WTC11 (cell line): ENCODE data around the gene SPEM1. TPM values are rescaled to one million over a fixed set of nuclear protein-coding genes. Genes with fewer than 3 reads are reported as not detected.
A peak's percentile ranks its signal among the peaks of the same experiment; 100 is the strongest.

Source experiments
- CREB1 ChIP-seq: sonication (generic); formaldehyde crosslinking; IDR thresholded peaks from 2 replicates; pipeline ENCODE4 v1.8.0; 2023; ENCODE audit warnings: mild to moderate bottlenecking, missing genetic modification reagents
- EMX1 ChIP-seq: fragments of 250-450 bp; sonication (Bioruptor Pico); IDR thresholded peaks from 2 replicates; pipeline ENCODE4 v1.8.0; 2021; ENCODE audit warnings: mild to moderate bottlenecking
- FOXJ3 ChIP-seq: sonication (generic); formaldehyde crosslinking; IDR thresholded peaks from 2 replicates; pipeline ENCODE4 v1.9.0; 2021; ENCODE audit warnings: missing genetic modification reagents, mild to moderate bottlenecking, borderline replicate concordance
- GABPB1 ChIP-seq: sonication (generic); formaldehyde crosslinking; IDR thresholded peaks from 2 replicates; pipeline ENCODE4 v1.8.1; 2023; ENCODE audit warnings: mild to moderate bottlenecking, missing genetic modification reagents
- GTF2I ChIP-seq: fragments of 250-450 bp; sonication (Bioruptor Pico); conservative IDR thresholded peaks from 2 replicates; pipeline ENCODE4 v1.4.0; 2021; ENCODE audit warnings: mild to moderate bottlenecking
- HMGA2 ChIP-seq: fragments of 250-450 bp; sonication (Bioruptor Pico); IDR thresholded peaks from 2 replicates; pipeline ENCODE4 v1.4.0; 2021; ENCODE audit warnings: mild to moderate bottlenecking, moderate library complexity
- PRRX2 ChIP-seq: fragments of 250-450 bp; sonication (Bioruptor Pico); IDR thresholded peaks from 2 replicates; pipeline ENCODE4 v1.8.0; 2021; ENCODE audit warnings: mild to moderate bottlenecking
- RELA ChIP-seq: sonication (generic); formaldehyde crosslinking; IDR thresholded peaks from 2 replicates; pipeline ENCODE4 v1.8.1; 2022; ENCODE audit warnings: missing genetic modification reagents, mild to moderate bottlenecking, borderline replicate concordance
- SMAD3 ChIP-seq: sonication (generic); formaldehyde crosslinking; IDR thresholded peaks from 2 replicates; pipeline ENCODE4 v1.8.0; 2022; ENCODE audit warnings: missing genetic modification reagents, mild to moderate bottlenecking, borderline replicate concordance
- TEAD4 ChIP-seq: sonication (generic); formaldehyde crosslinking; IDR thresholded peaks from 2 replicates; pipeline ENCODE4 v1.8.0; 2022; ENCODE audit warnings: mild to moderate bottlenecking, missing genetic modification reagents
- TP53 ChIP-seq: sonication (generic); formaldehyde crosslinking; IDR thresholded peaks from 2 replicates; pipeline ENCODE4 v1.8.1; 2023; ENCODE audit warnings: mild to moderate bottlenecking, missing genetic modification reagents
- ZNF263 ChIP-seq: sonication (generic); formaldehyde crosslinking; IDR thresholded peaks from 2 replicates; pipeline ENCODE4 v1.8.1; 2022; ENCODE audit warnings: low read depth, mild to moderate bottlenecking, moderate library complexity, missing genetic modification reagents
- ZNF317 ChIP-seq: sonication (generic); formaldehyde crosslinking; IDR thresholded peaks from 2 replicates; pipeline ENCODE4 v1.8.1; 2023; ENCODE audit warnings: low read depth, mild to moderate bottlenecking, moderate library complexity, missing genetic modification reagents, borderline replicate concordance
- ZNF416 ChIP-seq: fragments of 250-450 bp; sonication (Bioruptor Pico); IDR thresholded peaks from 2 replicates; pipeline ENCODE4 v1.9.0; 2021; ENCODE audit warnings: mild to moderate bottlenecking, inconsistent platforms
- ZNF423 ChIP-seq: fragments of 250-450 bp; sonication (Bioruptor Pico); IDR thresholded peaks from 2 replicates; pipeline ENCODE4 v2.1.2; 2022; ENCODE audit warnings: mild to moderate bottlenecking, moderate library complexity
- total RNA-seq: library from RNA; stranded (reverse); gene quantifications from 3 replicates; pipeline ENCODE4 v1.2.3, GENCODE V29; 2021
- TF ChIP-seq, protein P1 (sequence below): sonication (generic); formaldehyde crosslinking; IDR thresholded peaks from 2 replicates; pipeline ENCODE4 v1.8.1; 2023; ENCODE audit warnings: mild to moderate bottlenecking, missing genetic modification reagents, moderate library complexity
- TF ChIP-seq, protein P2 (sequence below): fragments of 200-600 bp; IDR thresholded peaks from 2 replicates; pipeline ENCODE4 v1.8.0; 2022; ENCODE audit warnings: antibody characterized with exemption
- TF ChIP-seq, protein P3 (sequence below): sonication (generic); formaldehyde crosslinking; IDR thresholded peaks from 2 replicates; pipeline ENCODE4 v1.8.1; 2022; ENCODE audit warnings: missing genetic modification reagents, borderline replicate concordance
- TF ChIP-seq, protein P4 (sequence below): sonication (generic); formaldehyde crosslinking; IDR thresholded peaks from 2 replicates; pipeline ENCODE4 v1.8.1; 2022; ENCODE audit warnings: low read depth, mild to moderate bottlenecking, moderate library complexity, missing genetic modification reagents, borderline replicate concordance
- TF ChIP-seq, protein P5 (sequence below): sonication (generic); formaldehyde crosslinking; IDR thresholded peaks from 2 replicates; pipeline ENCODE4 v1.8.1; 2023; ENCODE audit warnings: mild to moderate bottlenecking, missing genetic modification reagents
- TF ChIP-seq, protein P6 (sequence below): sonication (generic); formaldehyde crosslinking; conservative IDR thresholded peaks from 2 replicates; pipeline ENCODE4 v1.8.1; 2023; ENCODE audit warnings: mild to moderate bottlenecking, low read depth, missing genetic modification reagents, moderate library complexity
- TF ChIP-seq, protein P7 (sequence below): sonication (generic); formaldehyde crosslinking; conservative IDR thresholded peaks from 2 replicates; pipeline ENCODE4 v1.8.1; 2022; ENCODE audit warnings: mild to moderate bottlenecking, missing genetic modification reagents
- TF ChIP-seq, protein P8 (sequence below): sonication (generic); formaldehyde crosslinking; IDR thresholded peaks from 2 replicates; pipeline ENCODE4 v1.8.1; 2022; ENCODE audit warnings: low read depth, missing genetic modification reagents, borderline replicate concordance
- TF ChIP-seq, protein P9 (sequence below): fragments of 250-450 bp; sonication (Bioruptor Pico); conservative IDR thresholded peaks from 2 replicates; pipeline ENCODE4 v1.9.0; 2021; ENCODE audit warnings: mild to moderate bottlenecking

The SPEM1 gene
- total RNA-seq, 1 experiment from 2014 or later: 0.35 TPM

DNA sequence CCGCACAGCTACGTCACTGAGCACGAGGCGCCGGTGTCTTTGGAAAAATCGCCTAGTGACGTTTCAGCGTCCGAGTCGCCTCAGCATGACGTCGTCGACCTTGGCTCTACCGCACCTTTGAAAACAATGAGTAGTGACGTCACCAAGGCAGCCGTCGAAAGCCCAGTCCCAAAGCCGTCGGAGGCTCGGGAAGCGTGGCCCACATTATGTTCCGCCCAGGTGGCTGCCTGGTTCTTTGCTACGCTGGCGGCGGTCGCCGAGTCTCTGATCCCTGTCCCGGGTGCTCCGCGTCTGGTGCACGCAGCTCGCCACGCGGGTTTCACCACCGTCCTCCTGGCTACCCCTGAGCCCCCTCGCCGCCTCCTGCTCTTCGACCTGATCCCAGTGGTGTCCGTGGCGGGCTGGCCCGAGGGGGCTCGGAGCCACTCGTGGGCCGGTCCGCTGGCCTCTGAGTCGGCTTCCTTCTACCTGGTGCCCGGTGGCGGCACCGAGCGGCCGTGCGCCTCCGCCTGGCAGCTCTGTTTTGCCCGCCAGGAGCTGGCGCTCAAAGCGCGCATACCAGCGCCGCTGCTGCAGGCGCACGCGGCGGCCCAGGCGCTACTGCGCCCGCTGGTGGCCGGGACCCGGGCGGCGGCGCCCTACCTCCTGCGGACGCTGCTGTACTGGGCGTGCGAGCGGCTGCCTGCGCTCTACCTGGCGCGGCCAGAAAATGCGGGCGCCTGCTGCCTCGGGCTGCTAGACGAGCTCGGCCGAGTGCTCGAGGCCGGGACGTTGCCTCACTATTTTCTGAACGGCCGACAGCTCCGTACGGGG, 16.6 kb downstream of the SPEM1 start (continued):
- TF ChIP-seq, protein P1, sequence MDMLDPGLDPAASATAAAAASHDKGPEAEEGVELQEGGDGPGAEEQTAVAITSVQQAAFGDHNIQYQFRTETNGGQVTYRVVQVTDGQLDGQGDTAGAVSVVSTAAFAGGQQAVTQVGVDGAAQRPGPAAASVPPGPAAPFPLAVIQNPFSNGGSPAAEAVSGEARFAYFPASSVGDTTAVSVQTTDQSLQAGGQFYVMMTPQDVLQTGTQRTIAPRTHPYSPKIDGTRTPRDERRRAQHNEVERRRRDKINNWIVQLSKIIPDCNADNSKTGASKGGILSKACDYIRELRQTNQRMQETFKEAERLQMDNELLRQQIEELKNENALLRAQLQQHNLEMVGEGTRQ (CRISPR knock-in tag): no peak; the same call in 1 of the 2 replicates
- no peak; the same call in 1 of the 2 replicates for TF ChIP-seq HMGA2 (CRISPR knock-in tag)
- TF ChIP-seq, protein P2, sequence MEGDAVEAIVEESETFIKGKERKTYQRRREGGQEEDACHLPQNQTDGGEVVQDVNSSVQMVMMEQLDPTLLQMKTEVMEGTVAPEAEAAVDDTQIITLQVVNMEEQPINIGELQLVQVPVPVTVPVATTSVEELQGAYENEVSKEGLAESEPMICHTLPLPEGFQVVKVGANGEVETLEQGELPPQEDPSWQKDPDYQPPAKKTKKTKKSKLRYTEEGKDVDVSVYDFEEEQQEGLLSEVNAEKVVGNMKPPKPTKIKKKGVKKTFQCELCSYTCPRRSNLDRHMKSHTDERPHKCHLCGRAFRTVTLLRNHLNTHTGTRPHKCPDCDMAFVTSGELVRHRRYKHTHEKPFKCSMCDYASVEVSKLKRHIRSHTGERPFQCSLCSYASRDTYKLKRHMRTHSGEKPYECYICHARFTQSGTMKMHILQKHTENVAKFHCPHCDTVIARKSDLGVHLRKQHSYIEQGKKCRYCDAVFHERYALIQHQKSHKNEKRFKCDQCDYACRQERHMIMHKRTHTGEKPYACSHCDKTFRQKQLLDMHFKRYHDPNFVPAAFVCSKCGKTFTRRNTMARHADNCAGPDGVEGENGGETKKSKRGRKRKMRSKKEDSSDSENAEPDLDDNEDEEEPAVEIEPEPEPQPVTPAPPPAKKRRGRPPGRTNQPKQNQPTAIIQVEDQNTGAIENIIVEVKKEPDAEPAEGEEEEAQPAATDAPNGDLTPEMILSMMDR: no peak
- no peak for TF ChIP-seq EMX1
- TF ChIP-seq GABPB1 (CRISPR knock-in tag): no peak
- TF ChIP-seq FOXJ3 (CRISPR knock-in tag): no peak
- TF ChIP-seq ZNF423 (CRISPR knock-in tag): peak; percentile 30; the same call in 1 of the 2 replicates
- no peak for TF ChIP-seq CREB1 (CRISPR knock-in tag)
- 0 out of 2 replicates have a peak, but pooled peaks have one; percentile 50 for TF ChIP-seq ZNF317 (CRISPR knock-in tag)
- peak; percentile 34; the same call in 1 of the 2 replicates for TF ChIP-seq TP53 (CRISPR knock-in tag)
- TF ChIP-seq GTF2I (CRISPR knock-in tag): no peak
- TF ChIP-seq, protein P3, sequence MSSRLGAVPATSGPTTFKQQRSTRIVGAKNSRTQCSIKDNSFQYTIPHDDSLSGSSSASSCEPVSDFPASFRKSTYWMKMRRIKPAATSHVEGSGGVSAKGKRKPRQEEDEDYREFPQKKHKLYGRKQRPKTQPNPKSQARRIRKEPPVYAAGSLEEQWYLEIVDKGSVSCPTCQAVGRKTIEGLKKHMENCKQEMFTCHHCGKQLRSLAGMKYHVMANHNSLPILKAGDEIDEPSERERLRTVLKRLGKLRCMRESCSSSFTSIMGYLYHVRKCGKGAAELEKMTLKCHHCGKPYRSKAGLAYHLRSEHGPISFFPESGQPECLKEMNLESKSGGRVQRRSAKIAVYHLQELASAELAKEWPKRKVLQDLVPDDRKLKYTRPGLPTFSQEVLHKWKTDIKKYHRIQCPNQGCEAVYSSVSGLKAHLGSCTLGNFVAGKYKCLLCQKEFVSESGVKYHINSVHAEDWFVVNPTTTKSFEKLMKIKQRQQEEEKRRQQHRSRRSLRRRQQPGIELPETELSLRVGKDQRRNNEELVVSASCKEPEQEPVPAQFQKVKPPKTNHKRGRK (CRISPR knock-in tag): 0 out of 2 replicates have a peak, but pooled peaks have one; percentile 24
- TF ChIP-seq, protein P4, sequence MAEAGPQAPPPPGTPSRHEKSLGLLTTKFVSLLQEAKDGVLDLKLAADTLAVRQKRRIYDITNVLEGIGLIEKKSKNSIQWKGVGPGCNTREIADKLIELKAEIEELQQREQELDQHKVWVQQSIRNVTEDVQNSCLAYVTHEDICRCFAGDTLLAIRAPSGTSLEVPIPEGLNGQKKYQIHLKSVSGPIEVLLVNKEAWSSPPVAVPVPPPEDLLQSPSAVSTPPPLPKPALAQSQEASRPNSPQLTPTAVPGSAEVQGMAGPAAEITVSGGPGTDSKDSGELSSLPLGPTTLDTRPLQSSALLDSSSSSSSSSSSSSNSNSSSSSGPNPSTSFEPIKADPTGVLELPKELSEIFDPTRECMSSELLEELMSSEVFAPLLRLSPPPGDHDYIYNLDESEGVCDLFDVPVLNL (CRISPR knock-in tag): no peak
- no peak for TF ChIP-seq RELA
- TF ChIP-seq, protein P5, sequence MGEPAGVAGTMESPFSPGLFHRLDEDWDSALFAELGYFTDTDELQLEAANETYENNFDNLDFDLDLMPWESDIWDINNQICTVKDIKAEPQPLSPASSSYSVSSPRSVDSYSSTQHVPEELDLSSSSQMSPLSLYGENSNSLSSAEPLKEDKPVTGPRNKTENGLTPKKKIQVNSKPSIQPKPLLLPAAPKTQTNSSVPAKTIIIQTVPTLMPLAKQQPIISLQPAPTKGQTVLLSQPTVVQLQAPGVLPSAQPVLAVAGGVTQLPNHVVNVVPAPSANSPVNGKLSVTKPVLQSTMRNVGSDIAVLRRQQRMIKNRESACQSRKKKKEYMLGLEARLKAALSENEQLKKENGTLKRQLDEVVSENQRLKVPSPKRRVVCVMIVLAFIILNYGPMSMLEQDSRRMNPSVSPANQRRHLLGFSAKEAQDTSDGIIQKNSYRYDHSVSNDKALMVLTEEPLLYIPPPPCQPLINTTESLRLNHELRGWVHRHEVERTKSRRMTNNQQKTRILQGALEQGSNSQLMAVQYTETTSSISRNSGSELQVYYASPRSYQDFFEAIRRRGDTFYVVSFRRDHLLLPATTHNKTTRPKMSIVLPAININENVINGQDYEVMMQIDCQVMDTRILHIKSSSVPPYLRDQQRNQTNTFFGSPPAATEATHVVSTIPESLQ: no peak
- TF ChIP-seq, protein P6, sequence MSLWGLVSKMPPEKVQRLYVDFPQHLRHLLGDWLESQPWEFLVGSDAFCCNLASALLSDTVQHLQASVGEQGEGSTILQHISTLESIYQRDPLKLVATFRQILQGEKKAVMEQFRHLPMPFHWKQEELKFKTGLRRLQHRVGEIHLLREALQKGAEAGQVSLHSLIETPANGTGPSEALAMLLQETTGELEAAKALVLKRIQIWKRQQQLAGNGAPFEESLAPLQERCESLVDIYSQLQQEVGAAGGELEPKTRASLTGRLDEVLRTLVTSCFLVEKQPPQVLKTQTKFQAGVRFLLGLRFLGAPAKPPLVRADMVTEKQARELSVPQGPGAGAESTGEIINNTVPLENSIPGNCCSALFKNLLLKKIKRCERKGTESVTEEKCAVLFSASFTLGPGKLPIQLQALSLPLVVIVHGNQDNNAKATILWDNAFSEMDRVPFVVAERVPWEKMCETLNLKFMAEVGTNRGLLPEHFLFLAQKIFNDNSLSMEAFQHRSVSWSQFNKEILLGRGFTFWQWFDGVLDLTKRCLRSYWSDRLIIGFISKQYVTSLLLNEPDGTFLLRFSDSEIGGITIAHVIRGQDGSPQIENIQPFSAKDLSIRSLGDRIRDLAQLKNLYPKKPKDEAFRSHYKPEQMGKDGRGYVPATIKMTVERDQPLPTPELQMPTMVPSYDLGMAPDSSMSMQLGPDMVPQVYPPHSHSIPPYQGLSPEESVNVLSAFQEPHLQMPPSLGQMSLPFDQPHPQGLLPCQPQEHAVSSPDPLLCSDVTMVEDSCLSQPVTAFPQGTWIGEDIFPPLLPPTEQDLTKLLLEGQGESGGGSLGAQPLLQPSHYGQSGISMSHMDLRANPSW (CRISPR knock-in tag): no peak
- no peak for TF ChIP-seq TEAD4 (CRISPR knock-in tag)
- TF ChIP-seq, protein P7, sequence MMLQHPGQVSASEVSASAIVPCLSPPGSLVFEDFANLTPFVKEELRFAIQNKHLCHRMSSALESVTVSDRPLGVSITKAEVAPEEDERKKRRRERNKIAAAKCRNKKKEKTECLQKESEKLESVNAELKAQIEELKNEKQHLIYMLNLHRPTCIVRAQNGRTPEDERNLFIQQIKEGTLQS (CRISPR knock-in tag): no peak
- no peak; the same call in 1 of the 2 replicates for TF ChIP-seq ZNF263 (CRISPR knock-in tag)
- peak; percentile 89; the same call in 1 of the 2 replicates for TF ChIP-seq SMAD3 (CRISPR knock-in tag)
- TF ChIP-seq, protein P8, sequence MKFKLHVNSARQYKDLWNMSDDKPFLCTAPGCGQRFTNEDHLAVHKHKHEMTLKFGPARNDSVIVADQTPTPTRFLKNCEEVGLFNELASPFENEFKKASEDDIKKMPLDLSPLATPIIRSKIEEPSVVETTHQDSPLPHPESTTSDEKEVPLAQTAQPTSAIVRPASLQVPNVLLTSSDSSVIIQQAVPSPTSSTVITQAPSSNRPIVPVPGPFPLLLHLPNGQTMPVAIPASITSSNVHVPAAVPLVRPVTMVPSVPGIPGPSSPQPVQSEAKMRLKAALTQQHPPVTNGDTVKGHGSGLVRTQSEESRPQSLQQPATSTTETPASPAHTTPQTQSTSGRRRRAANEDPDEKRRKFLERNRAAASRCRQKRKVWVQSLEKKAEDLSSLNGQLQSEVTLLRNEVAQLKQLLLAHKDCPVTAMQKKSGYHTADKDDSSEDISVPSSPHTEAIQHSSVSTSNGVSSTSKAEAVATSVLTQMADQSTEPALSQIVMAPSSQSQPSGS (CRISPR knock-in tag): no peak
- TF ChIP-seq, protein P9, sequence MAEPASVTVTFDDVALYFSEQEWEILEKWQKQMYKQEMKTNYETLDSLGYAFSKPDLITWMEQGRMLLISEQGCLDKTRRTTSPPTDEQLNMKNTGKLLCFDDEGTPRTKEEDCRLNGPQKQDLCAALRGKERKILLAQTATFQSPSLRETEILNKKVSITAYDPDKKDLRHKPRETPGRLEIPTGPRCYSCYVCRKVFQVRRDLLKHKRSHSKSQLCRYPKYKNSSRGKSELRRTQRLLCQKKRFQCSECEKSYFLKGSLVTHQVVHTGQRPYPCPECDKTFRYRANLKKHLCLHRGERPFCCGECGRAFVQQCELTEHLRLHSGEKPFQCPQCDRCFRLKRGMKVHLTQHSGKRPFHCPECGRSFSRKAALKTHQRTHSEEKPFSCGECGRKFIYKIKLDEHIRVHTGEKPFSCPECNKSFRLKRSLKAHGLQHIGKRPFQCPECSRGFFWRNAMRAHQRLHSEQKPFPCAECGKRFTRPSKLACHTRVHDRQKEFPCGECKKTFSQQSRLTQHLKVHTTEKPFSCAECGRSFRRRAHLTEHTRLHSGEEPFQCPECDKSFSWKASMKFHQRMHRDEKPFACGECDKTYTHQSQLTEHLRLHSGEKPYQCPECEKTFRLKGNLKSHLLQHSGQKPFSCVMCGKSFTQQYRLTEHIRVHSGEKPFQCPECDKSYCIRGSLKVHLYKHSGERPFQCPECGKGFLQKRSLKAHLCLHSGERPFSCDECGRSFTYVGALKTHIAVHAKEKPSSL (CRISPR knock-in tag): no peak
- no peak for TF ChIP-seq ZNF416 (CRISPR knock-in tag)
- no peak for TF ChIP-seq PRRX2 (CRISPR knock-in tag)
